ENCODE results near the gene QRICH2.
A peak's percentile ranks its signal among the peaks of the same experiment; 100 is the strongest.
"Not testable (repeated sequence)": the region's sequence is repeated elsewhere in the genome, so short reads cannot be mapped to it uniquely, and the experiment has no call there.

The QRICH2 gene

GRCh38 chr17:76329664-76330063 is 21.6 kb upstream of the QRICH2 start:
- DNase-seq: no peak

GRCh38 chr17:76327696-76328095 is 19.6 kb upstream of the QRICH2 start:
- no peak for DNase-seq

- DNase-seq: no peak
Measured at GRCh38 chr17:76326306-76326705, 18.2 kb upstream of the QRICH2 start.

GRCh38 chr17:76318586-76318985 is 10.5 kb upstream of the QRICH2 start:
- no peak for DNase-seq

GRCh38 chr17:76317535-76317934 is 9.5 kb upstream of the QRICH2 start:
- no peak for DNase-seq

- no peak for DNase-seq
Measured at GRCh38 chr17:76314392-76315227, 6.5 kb upstream of the QRICH2 start.

GRCh38 chr17:76312735-76313134 is 4.7 kb upstream of the QRICH2 start:
- no peak for DNase-seq

DNA sequence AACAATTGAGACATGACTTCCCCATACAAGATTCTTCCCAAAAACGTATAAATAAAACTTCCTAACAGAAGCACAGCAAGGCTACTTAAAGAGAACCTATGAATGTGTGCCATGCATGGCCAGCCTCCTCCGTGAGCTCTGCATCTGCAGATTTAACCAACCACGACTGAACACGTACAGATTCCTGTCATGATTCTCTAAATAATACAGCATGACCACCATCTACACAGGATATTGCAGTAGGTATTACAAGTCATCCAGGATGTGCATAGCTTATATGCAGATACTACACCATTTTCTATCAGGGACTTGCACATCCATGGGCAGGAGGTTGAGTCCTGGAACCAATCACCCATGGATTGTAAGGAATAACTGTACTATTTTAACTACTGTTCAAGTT is 1.4 kb upstream of the QRICH2 start:
- no peak for DNase-seq

- DNase-seq: no peak
Measured at GRCh38 chr17:76307299-76307965, 644 bp downstream of the QRICH2 start.

DNA sequence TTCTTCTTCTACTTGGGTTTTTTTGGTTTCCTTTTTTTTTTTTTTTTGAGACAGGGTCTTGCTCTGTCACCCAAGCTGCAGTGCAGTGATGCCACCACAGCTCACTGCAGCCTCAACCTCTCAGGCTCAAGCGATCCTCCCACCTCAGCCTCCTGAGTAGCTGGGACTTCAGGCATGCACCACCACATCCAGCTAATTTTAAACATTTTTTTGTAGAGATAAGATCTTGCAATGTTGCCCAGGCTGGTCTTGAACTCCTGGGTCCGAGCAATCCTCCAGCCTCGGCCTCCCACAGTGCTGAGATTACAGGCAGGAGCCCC is 3.0 kb downstream of the QRICH2 start:
- not testable (repeated sequence) for DNase-seq

- DNase-seq: no peak
Measured at GRCh38 chr17:76304226-76305134, 3.6 kb downstream of the QRICH2 start.

DNA sequence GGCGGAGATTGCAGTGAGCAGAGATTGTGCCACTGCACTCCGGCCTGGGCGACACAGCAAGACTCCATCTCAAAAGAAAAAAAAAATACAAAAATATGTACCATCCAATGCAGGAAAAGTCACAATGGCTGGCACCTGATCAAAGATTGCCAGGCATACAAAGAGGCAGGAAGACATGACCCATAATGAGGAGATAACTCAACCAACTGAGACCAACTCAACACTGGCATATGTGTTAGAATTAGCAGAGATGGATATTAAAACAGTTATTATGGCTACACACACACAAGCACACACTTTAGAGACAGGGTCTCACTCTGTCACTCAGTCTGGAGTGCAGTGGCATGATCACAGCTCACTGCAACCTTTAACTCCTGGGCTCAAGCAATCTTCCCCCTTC is 10.6 kb downstream of the QRICH2 start:
- DNase-seq: no peak

- DNase-seq: no peak
Measured at GRCh38 chr17:76296889-76297288, 11.2 kb downstream of the QRICH2 start.

GRCh38 chr17:76296186-76296585 is 11.9 kb downstream of the QRICH2 start:
- no peak for DNase-seq

- DNase-seq: no peak
Measured at GRCh38 chr17:76293106-76293505, 15.0 kb downstream of the QRICH2 start.

GRCh38 chr17:76292567-76292966 is 15.5 kb downstream of the QRICH2 start:
- no peak for DNase-seq

DNA sequence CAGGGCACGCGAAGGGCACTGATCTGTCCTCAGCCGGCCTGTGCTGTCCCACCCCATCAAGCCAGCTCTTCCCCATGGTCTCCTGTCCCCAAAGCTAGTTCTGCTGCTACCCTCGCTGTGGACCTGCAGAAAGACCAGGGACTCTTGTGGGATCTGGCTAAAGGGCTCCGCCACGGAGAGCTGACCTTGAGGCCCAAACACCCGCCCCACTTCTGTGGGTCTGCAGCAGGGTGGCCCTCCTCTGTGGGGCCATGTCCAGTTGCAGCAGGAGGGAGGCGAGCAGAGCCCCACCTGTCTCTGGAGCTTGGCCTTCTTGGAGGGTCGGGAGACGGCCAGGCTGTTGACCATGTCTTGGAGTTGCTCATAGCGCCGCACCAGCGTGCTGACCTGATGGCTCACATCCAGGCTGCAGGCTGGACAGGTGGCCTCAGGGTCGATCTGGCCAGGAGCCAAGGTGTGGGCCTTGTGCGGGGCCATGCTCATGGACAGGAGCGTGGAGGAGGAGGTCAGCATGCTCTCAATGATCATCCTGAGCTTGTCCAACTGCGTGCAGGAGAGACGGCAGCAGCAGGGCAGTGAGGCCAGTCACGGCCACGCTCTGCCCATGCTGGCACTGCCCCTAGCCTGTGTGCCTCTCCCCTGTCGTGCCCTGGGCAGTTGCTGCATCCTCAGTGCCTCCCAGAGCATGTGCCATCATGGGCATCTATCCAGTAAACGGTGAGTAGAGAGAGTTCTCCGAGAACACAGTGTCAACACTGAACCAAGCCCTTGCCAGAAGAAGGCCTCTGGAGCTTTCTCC is 26.3 kb downstream of the QRICH2 start:
- no peak for DNase-seq

- DNase-seq: no peak
Measured at GRCh38 chr17:76280650-76281049, 27.4 kb downstream of the QRICH2 start.

GRCh38 chr17:76279742-76280287 is 28.3 kb downstream of the QRICH2 start:
- no peak for DNase-seq

DNA sequence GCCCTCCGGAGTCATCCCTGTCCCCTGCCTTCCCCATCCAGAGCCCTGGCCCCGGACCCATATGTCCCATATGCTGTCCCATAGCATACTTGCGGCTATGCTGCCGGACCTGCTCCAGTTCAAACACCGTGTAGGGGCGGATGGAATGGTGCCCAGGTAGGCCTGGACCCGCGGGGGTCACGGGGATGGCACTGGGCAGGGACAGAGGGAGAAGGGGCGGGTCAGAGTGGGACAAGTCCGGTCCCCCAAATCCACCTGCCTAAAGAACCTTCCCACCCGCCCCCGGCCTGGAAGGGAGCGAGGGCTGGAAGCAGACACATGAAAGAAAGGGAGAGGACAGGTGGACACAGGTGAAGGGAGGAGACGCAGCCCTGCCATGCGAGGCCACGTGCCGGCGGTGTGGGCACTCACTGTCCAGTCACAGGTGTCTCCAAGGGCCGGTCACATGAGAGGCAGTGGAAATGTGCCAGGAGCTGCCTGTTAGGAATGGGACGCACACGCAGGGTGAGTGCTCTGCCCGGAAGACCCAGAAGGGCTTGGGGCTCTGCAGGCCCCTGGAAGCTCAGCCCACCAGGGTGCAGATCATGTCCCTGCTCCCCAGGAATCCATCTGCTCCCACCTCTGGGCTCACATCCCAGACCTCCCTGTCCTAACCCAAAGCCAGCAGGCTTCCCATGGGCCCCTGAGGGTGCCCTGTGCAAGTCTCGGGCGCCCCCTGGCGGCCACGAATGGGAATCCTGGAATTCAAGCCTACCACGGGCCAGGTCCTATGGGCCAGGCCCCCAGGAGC is 28.9 kb downstream of the QRICH2 start:
- peak; percentile 89 for DNase-seq

DNA sequence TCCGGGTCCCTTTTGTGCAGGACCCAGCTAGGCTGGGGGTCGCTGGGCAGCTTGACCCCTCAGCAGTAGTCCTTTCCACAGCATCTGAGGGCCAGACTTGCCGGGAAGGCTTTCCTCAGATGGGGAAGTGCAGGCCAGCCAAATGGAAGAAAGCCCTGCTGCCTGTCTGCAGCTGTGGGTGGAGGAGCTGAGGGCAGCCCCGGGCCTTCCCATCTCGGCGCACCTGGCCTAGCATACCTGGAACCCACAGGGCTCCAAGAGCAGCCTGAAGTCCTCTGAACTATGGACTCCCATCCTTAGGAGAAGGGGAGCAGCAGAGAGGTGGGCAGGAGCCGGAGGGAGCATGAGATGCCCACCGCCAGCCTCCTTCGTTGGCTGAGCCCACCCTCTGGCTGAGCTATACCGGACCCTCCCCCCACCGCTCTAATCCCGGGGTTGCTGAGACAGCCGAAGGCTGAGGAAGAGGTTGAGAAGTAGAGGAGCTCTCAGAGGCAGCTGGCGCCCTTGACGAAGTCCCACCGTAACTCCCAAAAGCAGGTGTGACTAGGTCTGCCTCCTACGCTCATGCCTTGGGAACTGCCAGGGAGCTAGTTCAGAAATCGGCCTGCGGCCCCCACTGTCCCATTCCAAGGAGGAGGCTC is 29.7 kb downstream of the QRICH2 start:
- no peak for DNase-seq
